Ishikawa (cell line): ENCODE measurements around the gene PRRT3.

Experiments
- CEBPB ChIP-seq: IDR thresholded peaks from 2 replicates; pipeline ENCODE4 v1.6.1; 2012
- CREB1 ChIP-seq: IDR thresholded peaks from 2 replicates; pipeline ENCODE4 v1.6.1; 2012; ENCODE audit warnings: low read depth
- EGR1 ChIP-seq: IDR thresholded peaks from 2 replicates; pipeline ENCODE4 v1.6.1; 2012
- EP300 ChIP-seq: IDR thresholded peaks from 2 replicates; pipeline ENCODE4 v1.6.1; 2012; ENCODE audit warnings: borderline replicate concordance
- FOXM1 ChIP-seq: IDR thresholded peaks from 2 replicates; pipeline ENCODE4 v1.6.1; 2012; ENCODE audit warnings: low read depth, borderline replicate concordance
- NFIC ChIP-seq: IDR thresholded peaks from 2 replicates; pipeline ENCODE4 v1.6.1; 2012
- RAD21 ChIP-seq: IDR thresholded peaks from 2 replicates; pipeline ENCODE4 v1.6.1; 2012; ENCODE audit warnings: low read depth
- TAF1 ChIP-seq: IDR thresholded peaks from 2 replicates; pipeline ENCODE4 v1.6.1; 2012; ENCODE audit warnings: low read depth, mild to moderate bottlenecking
- TCF12 ChIP-seq: IDR thresholded peaks from 2 replicates; pipeline ENCODE4 v1.6.1; 2012; ENCODE audit warnings: low read depth
- TEAD4 ChIP-seq: IDR thresholded peaks from 2 replicates; pipeline ENCODE4 v1.6.1; 2012
- USF1 ChIP-seq: IDR thresholded peaks from 2 replicates; pipeline ENCODE4 v1.6.1; 2012
- YY1 ChIP-seq: IDR thresholded peaks from 2 replicates; pipeline ENCODE4 v1.6.1; 2012; ENCODE audit warnings: low read depth
- ZBTB7A ChIP-seq: IDR thresholded peaks from 2 replicates; pipeline ENCODE4 v1.6.1; 2012; ENCODE audit warnings: low read depth
- TF ChIP-seq, protein P1 (sequence below): IDR thresholded peaks from 2 replicates; pipeline ENCODE4 v1.6.1; 2012; ENCODE audit warnings: low read depth, mild to moderate bottlenecking
- TF ChIP-seq, protein P2 (sequence below): IDR thresholded peaks from 2 replicates; pipeline ENCODE4 v1.6.1; 2012

The PRRT3 gene

DNA sequence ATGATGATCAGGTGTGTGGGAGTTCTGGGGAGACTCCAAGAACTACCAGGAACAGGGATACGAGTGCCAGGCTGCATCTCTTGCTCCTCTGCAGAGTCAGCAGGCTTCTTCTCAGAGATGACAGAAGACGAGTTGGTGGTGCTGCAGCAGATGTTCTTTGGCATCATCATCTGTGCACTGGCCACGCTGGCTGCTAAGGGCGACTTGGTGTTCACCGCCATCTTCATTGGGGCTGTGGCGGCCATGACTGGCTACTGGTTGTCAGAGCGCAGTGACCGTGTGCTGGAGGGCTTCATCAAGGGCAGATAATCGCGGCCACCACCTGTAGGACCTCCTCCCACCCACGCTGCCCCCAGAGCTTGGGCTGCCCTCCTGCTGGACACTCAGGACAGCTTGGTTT, 7.9 kb downstream of the PRRT3 start:
- TF ChIP-seq RAD21: no peak
- TF ChIP-seq FOXM1: no peak
- TF ChIP-seq TAF1: no peak
- TF ChIP-seq CEBPB: no peak
- TF ChIP-seq EGR1: no peak
- no peak for TF ChIP-seq NFIC
- TF ChIP-seq CREB1: no peak
- TF ChIP-seq YY1: no peak
- no peak for TF ChIP-seq ZBTB7A
- no peak for TF ChIP-seq TCF12
- TF ChIP-seq, protein P1, sequence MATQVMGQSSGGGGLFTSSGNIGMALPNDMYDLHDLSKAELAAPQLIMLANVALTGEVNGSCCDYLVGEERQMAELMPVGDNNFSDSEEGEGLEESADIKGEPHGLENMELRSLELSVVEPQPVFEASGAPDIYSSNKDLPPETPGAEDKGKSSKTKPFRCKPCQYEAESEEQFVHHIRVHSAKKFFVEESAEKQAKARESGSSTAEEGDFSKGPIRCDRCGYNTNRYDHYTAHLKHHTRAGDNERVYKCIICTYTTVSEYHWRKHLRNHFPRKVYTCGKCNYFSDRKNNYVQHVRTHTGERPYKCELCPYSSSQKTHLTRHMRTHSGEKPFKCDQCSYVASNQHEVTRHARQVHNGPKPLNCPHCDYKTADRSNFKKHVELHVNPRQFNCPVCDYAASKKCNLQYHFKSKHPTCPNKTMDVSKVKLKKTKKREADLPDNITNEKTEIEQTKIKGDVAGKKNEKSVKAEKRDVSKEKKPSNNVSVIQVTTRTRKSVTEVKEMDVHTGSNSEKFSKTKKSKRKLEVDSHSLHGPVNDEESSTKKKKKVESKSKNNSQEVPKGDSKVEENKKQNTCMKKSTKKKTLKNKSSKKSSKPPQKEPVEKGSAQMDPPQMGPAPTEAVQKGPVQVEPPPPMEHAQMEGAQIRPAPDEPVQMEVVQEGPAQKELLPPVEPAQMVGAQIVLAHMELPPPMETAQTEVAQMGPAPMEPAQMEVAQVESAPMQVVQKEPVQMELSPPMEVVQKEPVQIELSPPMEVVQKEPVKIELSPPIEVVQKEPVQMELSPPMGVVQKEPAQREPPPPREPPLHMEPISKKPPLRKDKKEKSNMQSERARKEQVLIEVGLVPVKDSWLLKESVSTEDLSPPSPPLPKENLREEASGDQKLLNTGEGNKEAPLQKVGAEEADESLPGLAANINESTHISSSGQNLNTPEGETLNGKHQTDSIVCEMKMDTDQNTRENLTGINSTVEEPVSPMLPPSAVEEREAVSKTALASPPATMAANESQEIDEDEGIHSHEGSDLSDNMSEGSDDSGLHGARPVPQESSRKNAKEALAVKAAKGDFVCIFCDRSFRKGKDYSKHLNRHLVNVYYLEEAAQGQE: no peak
- no peak for TF ChIP-seq TEAD4
- no peak for TF ChIP-seq EP300
- TF ChIP-seq, protein P2, sequence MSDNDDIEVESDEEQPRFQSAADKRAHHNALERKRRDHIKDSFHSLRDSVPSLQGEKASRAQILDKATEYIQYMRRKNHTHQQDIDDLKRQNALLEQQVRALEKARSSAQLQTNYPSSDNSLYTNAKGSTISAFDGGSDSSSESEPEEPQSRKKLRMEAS: no peak
- TF ChIP-seq USF1: no peak

- no peak for TF ChIP-seq ZBTB7A
These were observed 9.1 kb downstream of the PRRT3 start for GRCh38 chr3:9942934-9943690.

DNA sequence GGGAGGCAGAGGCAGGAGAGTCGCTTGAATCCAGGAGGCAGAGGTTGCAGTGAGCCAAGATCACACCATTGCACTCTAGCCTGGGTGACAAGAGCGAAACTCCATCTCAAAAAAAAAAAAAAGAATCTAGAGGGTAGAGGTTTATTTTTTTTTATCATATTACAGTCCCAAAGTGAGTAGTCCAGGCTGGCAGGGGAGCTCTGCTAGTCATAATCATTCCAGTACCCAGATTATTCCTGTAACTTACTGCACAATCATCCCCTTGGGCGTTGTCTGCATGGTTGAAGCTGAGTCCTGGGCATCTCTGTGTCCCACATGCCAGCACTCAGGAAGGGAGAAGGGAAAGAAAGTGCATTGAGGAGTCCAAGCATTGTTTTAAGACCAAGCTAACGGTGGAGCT, 10.0 kb downstream of the PRRT3 start:
- no peak for TF ChIP-seq EGR1
- TF ChIP-seq USF1: no peak
- no peak for TF ChIP-seq CREB1
- no peak for TF ChIP-seq EP300
- TF ChIP-seq, protein P2: no peak

- TF ChIP-seq EP300 (no peak), YY1 (no peak), CREB1 (no peak), ZBTB7A (no peak), TCF12 (no peak), RAD21 (no peak), USF1 (no peak), CEBPB (no peak), FOXM1 (no peak), EGR1 (no peak), TEAD4 (no peak), NFIC (no peak), TAF1 (no peak)
- TF ChIP-seq, protein P1: no peak
- TF ChIP-seq, protein P2: no peak
These were observed 11.5 kb downstream of the PRRT3 start for GRCh38 chr3:9940746-9941145.

- TF ChIP-seq CEBPB: no peak
- TF ChIP-seq FOXM1: no peak
- no peak for TF ChIP-seq NFIC
- no peak for TF ChIP-seq USF1
- no peak for TF ChIP-seq TAF1
- no peak for TF ChIP-seq CREB1
- TF ChIP-seq RAD21: no peak
- TF ChIP-seq, protein P1: no peak
- no peak for TF ChIP-seq TCF12
- TF ChIP-seq ZBTB7A: no peak
- no peak for TF ChIP-seq YY1
These were observed 13.2 kb downstream of the PRRT3 start for GRCh38 chr3:9938966-9939365.
